TTC549 (cell line): Measurements from ENCODE around the gene RUNX2.

Experiments
- FAIRE-seq: peaks from 2 replicates; lab custom pipeline; 2012; peaks lifted over from hg19 to GRCh38; lab: Jason Lieb, UNC

Gene RUNX2

GRCh38 chr6:45679631-45680030 is 351.5 kb downstream of the RUNX2 start:
- no peak for FAIRE-seq

- no peak for FAIRE-seq
These were observed 353.9 kb downstream of the RUNX2 start for GRCh38 chr6:45681860-45682511.

- no peak for FAIRE-seq
These were observed 356.3 kb downstream of the RUNX2 start for GRCh38 chr6:45684476-45684875.

GRCh38 chr6:45685076-45685475 is 356.9 kb downstream of the RUNX2 start:
- no peak for FAIRE-seq

GRCh38 chr6:45686841-45687569 is 358.9 kb downstream of the RUNX2 start:
- no peak for FAIRE-seq

GRCh38 chr6:45687570-45687969 is 359.4 kb downstream of the RUNX2 start:
- no peak for FAIRE-seq

GRCh38 chr6:45688180-45688579 is 360.1 kb downstream of the RUNX2 start:
- no peak for FAIRE-seq

GRCh38 chr6:45689926-45690615 is 361.9 kb downstream of the RUNX2 start:
- no peak for FAIRE-seq

- FAIRE-seq: no peak
These were observed 362.7 kb downstream of the RUNX2 start for GRCh38 chr6:45690846-45691245.

GRCh38 chr6:45691426-45691825 is 363.3 kb downstream of the RUNX2 start:
- no peak for FAIRE-seq

GRCh38 chr6:45692021-45692420 is 363.9 kb downstream of the RUNX2 start:
- no peak for FAIRE-seq

- no peak for FAIRE-seq
These were observed 368.6 kb downstream of the RUNX2 start for GRCh38 chr6:45696738-45697137.

- FAIRE-seq: no peak
These were observed 369.5 kb downstream of the RUNX2 start for GRCh38 chr6:45697605-45698004.

GRCh38 chr6:45698046-45698445 is 369.9 kb downstream of the RUNX2 start:
- no peak for FAIRE-seq

GRCh38 chr6:45699663-45700062 is 371.5 kb downstream of the RUNX2 start:
- no peak for FAIRE-seq

GRCh38 chr6:45702849-45703739 is 375.0 kb downstream of the RUNX2 start:
- FAIRE-seq: no peak

- FAIRE-seq: no peak
These were observed 376.1 kb downstream of the RUNX2 start for GRCh38 chr6:45704056-45704800.

- FAIRE-seq: no peak
These were observed 377.2 kb downstream of the RUNX2 start for GRCh38 chr6:45705137-45705855.

GRCh38 chr6:45706319-45706718 is 378.2 kb downstream of the RUNX2 start:
- no peak for FAIRE-seq

GRCh38 chr6:45707176-45707575 is 379.0 kb downstream of the RUNX2 start:
- no peak for FAIRE-seq

- no peak for FAIRE-seq
These were observed 381.7 kb downstream of the RUNX2 start for GRCh38 chr6:45709781-45710220.
